Measurements from ENCODE around the gene CCR1. TPM values are rescaled to one million over a fixed set of nuclear protein-coding genes. Genes with fewer than 3 reads are reported as not detected.

CCR1 gene
- polyA plus RNA-seq, 1 donor (not counting 4 experiments of a cell fraction or from before 2014, with no cell fraction given): not detected

DNA sequence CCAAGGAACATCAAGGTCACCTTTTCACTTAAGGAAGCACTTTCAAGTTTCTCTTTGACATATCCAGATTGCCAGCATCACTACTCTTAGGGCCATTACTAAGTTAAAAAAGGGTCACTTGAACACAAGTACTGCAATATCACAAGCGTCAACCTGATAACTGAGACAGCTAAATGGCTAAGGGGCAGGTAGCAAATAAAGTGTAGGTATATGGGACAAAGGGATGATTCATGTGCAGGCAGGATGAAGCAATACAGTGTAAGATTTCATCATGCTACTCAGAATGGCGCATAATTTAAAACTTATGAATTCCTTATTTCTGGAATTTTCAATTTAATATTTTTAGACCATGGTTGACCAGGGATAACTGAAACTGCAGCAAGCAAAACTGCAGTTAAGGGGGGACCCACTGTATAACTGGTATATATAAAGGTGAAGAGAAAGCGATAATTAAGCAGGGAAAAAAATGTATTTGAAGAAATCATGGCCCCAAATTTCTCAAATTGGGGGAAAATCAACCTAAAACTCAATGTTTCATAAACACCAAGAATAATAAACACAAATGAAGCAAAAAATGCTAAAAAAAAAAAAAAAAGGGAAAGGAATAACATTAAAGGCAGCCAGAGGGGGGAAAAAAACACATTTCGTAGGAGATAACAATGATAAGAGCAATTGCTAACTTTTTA is 13.1 kb downstream of the CCR1 start:
- Histone ChIP-seq H3K9me3 (ENCODE audit: control insufficient read depth, low read depth, low read length) (no peaks in the 10 kb centered on the region), H3K27me3 (ENCODE audit: control insufficient read depth, extremely low read depth, insufficient read depth, low read length) (no peaks in the 10 kb centered on the region), H3K4me2 (ENCODE audit: control insufficient read depth, extremely low read depth, insufficient read depth, low read depth, low read length) (no peak overlapping the region), H3K4me3 (ENCODE audit: control insufficient read depth in 2 of 3, extremely low read depth in 1 of 3, insufficient read depth in 2 of 3, low read depth in 1 of 3, low read length in 3 of 3) (no peak overlapping the region), H3K9me1 (ENCODE audit: control insufficient read depth, extremely low read depth, insufficient read depth, low read length) (no peaks in the 10 kb centered on the region), H3K9ac (ENCODE audit: control insufficient read depth, extremely low read depth, insufficient read depth, low read length) (no peak overlapping the region), H4K20me1 (ENCODE audit: control insufficient read depth, extremely low read depth, insufficient read depth, low read length) (no peaks in the 10 kb centered on the region), H3K4me1 (ENCODE audit: control insufficient read depth, extremely low read depth, insufficient read depth, low read length) (no peaks in the 10 kb centered on the region), H3K36me3 (ENCODE audit: control insufficient read depth in 2 of 2, extremely low read depth in 1 of 2, insufficient read depth in 2 of 2, low read length in 2 of 2) (no peaks in the 10 kb centered on the region), H2AFZ (ENCODE audit: control insufficient read depth, low read length) (no peak overlapping the region), H3K27ac (ENCODE audit: control insufficient read depth, insufficient read depth, low read length) (no peak overlapping the region), H3K79me2 (ENCODE audit: control insufficient read depth, insufficient read depth, low read length) (no peaks in the 10 kb centered on the region)
- DNase-seq (ENCODE audit: low read depth, low spot score) (no peak), FAIRE-seq (no peak)
- dilution Hi-C loops (cut with MboI; ENCODE audit: extremely low pct_ligation_motif_present, low sequenced_read_pairs): no loop called here
- TF ChIP-seq, protein P1, sequence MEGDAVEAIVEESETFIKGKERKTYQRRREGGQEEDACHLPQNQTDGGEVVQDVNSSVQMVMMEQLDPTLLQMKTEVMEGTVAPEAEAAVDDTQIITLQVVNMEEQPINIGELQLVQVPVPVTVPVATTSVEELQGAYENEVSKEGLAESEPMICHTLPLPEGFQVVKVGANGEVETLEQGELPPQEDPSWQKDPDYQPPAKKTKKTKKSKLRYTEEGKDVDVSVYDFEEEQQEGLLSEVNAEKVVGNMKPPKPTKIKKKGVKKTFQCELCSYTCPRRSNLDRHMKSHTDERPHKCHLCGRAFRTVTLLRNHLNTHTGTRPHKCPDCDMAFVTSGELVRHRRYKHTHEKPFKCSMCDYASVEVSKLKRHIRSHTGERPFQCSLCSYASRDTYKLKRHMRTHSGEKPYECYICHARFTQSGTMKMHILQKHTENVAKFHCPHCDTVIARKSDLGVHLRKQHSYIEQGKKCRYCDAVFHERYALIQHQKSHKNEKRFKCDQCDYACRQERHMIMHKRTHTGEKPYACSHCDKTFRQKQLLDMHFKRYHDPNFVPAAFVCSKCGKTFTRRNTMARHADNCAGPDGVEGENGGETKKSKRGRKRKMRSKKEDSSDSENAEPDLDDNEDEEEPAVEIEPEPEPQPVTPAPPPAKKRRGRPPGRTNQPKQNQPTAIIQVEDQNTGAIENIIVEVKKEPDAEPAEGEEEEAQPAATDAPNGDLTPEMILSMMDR (optimal IDR thresholded peaks at IDR 0.05 in 1 of 3, IDR thresholded peaks at IDR 0.05 in 1 of 3, conservative IDR thresholded peaks at IDR 0.05 in 1 of 3; ENCODE audit: extremely low read depth in 1 of 3, insufficient read depth in 2 of 3, low read length in 3 of 3): no peak
- TF ChIP-seq EZH2 (IDR thresholded peaks at IDR 0.05; ENCODE audit: low read length): no peak

DNA sequence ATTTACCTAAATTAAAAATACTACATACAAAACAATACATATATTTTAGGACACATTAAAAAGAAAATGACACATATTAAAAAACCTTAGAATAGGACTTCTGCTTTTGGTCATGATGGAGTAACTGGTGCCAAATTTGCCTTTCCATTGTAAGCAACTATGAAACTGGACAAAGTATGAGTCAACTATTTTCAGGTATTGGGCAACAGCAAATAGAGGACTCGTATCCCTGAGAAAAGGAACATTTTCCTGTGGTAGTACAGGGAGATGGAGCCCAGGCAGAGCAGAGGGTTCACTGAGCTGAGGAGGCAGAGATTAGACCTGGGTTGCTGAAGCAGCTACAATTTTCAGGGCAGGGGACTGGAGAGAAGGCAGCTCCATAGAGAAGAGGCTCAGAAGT is 14.7 kb downstream of the CCR1 start:
- Histone ChIP-seq H3K9me1 (ENCODE audit: control insufficient read depth, extremely low read depth, insufficient read depth, low read length) (no peaks in the 10 kb centered on the region), H3K4me1 (ENCODE audit: control insufficient read depth, extremely low read depth, insufficient read depth, low read length) (no peaks in the 10 kb centered on the region), H3K27ac (ENCODE audit: control insufficient read depth, insufficient read depth, low read length) (no peak overlapping the region), H3K79me2 (ENCODE audit: control insufficient read depth, insufficient read depth, low read length) (no peaks in the 10 kb centered on the region), H3K36me3 (ENCODE audit: control insufficient read depth in 2 of 2, extremely low read depth in 1 of 2, insufficient read depth in 2 of 2, low read length in 2 of 2) (no peaks in the 10 kb centered on the region), H4K20me1 (ENCODE audit: control insufficient read depth, extremely low read depth, insufficient read depth, low read length) (no peaks in the 10 kb centered on the region), H2AFZ (ENCODE audit: control insufficient read depth, low read length) (no peak overlapping the region), H3K4me2 (ENCODE audit: control insufficient read depth, extremely low read depth, insufficient read depth, low read depth, low read length) (no peak overlapping the region), H3K9me3 (ENCODE audit: control insufficient read depth, low read depth, low read length) (no peaks in the 10 kb centered on the region), H3K27me3 (ENCODE audit: control insufficient read depth, extremely low read depth, insufficient read depth, low read length) (no peaks in the 10 kb centered on the region), H3K9ac (ENCODE audit: control insufficient read depth, extremely low read depth, insufficient read depth, low read length) (no peak overlapping the region), H3K4me3 (ENCODE audit: control insufficient read depth in 2 of 3, extremely low read depth in 1 of 3, insufficient read depth in 2 of 3, low read depth in 1 of 3, low read length in 3 of 3) (no peak overlapping the region)
- dilution Hi-C loops (cut with MboI; ENCODE audit: extremely low pct_ligation_motif_present, low sequenced_read_pairs): no loop called here
- TF ChIP-seq EZH2 (IDR thresholded peaks at IDR 0.05; ENCODE audit: low read length): no peak
- TF ChIP-seq, protein P1 (optimal IDR thresholded peaks at IDR 0.05 in 1 of 3, IDR thresholded peaks at IDR 0.05 in 1 of 3, conservative IDR thresholded peaks at IDR 0.05 in 1 of 3; ENCODE audit: extremely low read depth in 1 of 3, insufficient read depth in 2 of 3, low read length in 3 of 3): no peak
- DNase-seq (ENCODE audit: low read depth, low spot score): no peak
- FAIRE-seq: peak; percentile 32

Data from keratinocyte (primary cell).